ENCODE measurements around the gene KIAA0319L. TPM values are rescaled to one million over a fixed set of nuclear protein-coding genes. Genes with fewer than 3 reads are reported as not detected.

The KIAA0319L gene
- total RNA-seq, 1 experiment from 2014 or later, result 27.8 TPM

GRCh38 chr1:35571263-35571662, 14.1 kb upstream of the KIAA0319L start:
- H3K4me3 ChIP-seq, result no peak overlapping the region
- no peaks in the 10 kb centered on the region for H3K27me3 ChIP-seq
- peaks cover 3% of the 10 kb centered on the region; the same call in 1 of the 2 replicates for H3K36me3 ChIP-seq
- no peak for DNase-seq
- no peaks in the 10 kb centered on the region for H3K9me3 ChIP-seq

GRCh38 chr1:35570589-35571137, 13.5 kb upstream of the KIAA0319L start:
- H3K36me3 ChIP-seq, result peaks cover 3% of the 10 kb centered on the region; the same call in 1 of the 2 replicates
- H3K27me3 ChIP-seq, result no peaks in the 10 kb centered on the region
- H3K4me3 ChIP-seq, result no peak overlapping the region
- no peak for DNase-seq
- H3K9me3 ChIP-seq, result no peaks in the 10 kb centered on the region

- H3K27me3 ChIP-seq, result no peaks in the 10 kb centered on the region
- peak; percentile 26 for DNase-seq
Observed at GRCh38 chr1:35569936-35570335, 12.7 kb upstream of the KIAA0319L start.

GRCh38 chr1:35568975-35569395, 11.8 kb upstream of the KIAA0319L start:
- DNase-seq, result peak; percentile 45
- Histone ChIP-seq H3K9me3 (no peaks in the 10 kb centered on the region), H3K4me3 (no peak overlapping the region), H3K27me3 (no peaks in the 10 kb centered on the region), H3K36me3 (peaks cover 12% of the 10 kb centered on the region)

More at GRCh38 chr1:35569936-35570335, 12.7 kb upstream of the KIAA0319L start:
- Histone ChIP-seq H3K4me3 (no peak overlapping the region), H3K36me3 (peaks cover 5% of the 10 kb centered on the region), H3K9me3 (no peaks in the 10 kb centered on the region)

- H3K27me3 ChIP-seq, result no peaks in the 10 kb centered on the region
- no peak for DNase-seq
- H3K36me3 ChIP-seq, result peaks cover 20% of the 10 kb centered on the region
- no peaks in the 10 kb centered on the region for H3K9me3 ChIP-seq
- H3K4me3 ChIP-seq, result no peak overlapping the region
Observed at GRCh38 chr1:35567947-35568558, 10.8 kb upstream of the KIAA0319L start.

GRCh38 chr1:35565742-35566133, 8.5 kb upstream of the KIAA0319L start:
- no peaks in the 10 kb centered on the region for H3K27me3 ChIP-seq
- no peak for DNase-seq
- H3K4me3 ChIP-seq, result no peak overlapping the region
- peaks cover 44% of the 10 kb centered on the region for H3K36me3 ChIP-seq
- H3K9me3 ChIP-seq, result no peaks in the 10 kb centered on the region

GRCh38 chr1:35564884-35565741, 7.9 kb upstream of the KIAA0319L start:
- DNase-seq, result no peak
- Histone ChIP-seq H3K36me3 (peaks cover 50% of the 10 kb centered on the region), H3K27me3 (no peaks in the 10 kb centered on the region), H3K9me3 (no peaks in the 10 kb centered on the region), H3K4me3 (no peak overlapping the region)

GRCh38 chr1:35564037-35564883, 7.1 kb upstream of the KIAA0319L start:
- Histone ChIP-seq H3K36me3 (peaks cover 50% of the 10 kb centered on the region), H3K4me3 (no peak overlapping the region), H3K9me3 (no peaks in the 10 kb centered on the region), H3K27me3 (no peaks in the 10 kb centered on the region)
- DNase-seq, result peak; percentile 68

GRCh38 chr1:35563166-35563565, 6.0 kb upstream of the KIAA0319L start:
- DNase-seq, result no peak
- H3K4me3 ChIP-seq, result no peak overlapping the region
- H3K36me3 ChIP-seq, result peaks cover 50% of the 10 kb centered on the region
- H3K27me3 ChIP-seq, result no peaks in the 10 kb centered on the region
- H3K9me3 ChIP-seq, result no peaks in the 10 kb centered on the region

- Histone ChIP-seq H3K4me3 (no peak overlapping the region), H3K36me3 (peaks cover 50% of the 10 kb centered on the region), H3K9me3 (no peaks in the 10 kb centered on the region), H3K27me3 (no peaks in the 10 kb centered on the region)
- no peak for DNase-seq
Observed at GRCh38 chr1:35561972-35562680, 4.9 kb upstream of the KIAA0319L start.

GRCh38 chr1:35561297-35561971, 4.2 kb upstream of the KIAA0319L start:
- Histone ChIP-seq H3K36me3 (peaks cover 48% of the 10 kb centered on the region), H3K4me3 (peak overlapping the region; percentile 26; the same call in 1 of the 2 replicates), H3K27me3 (no peaks in the 10 kb centered on the region), H3K9me3 (no peaks in the 10 kb centered on the region)
- no peak for DNase-seq

- Histone ChIP-seq H3K27me3 (no peaks in the 10 kb centered on the region), H3K4me3 (peak overlapping the region; percentile 26; the same call in 1 of the 2 replicates), H3K9me3 (no peaks in the 10 kb centered on the region), H3K36me3 (peaks cover 48% of the 10 kb centered on the region)
- peak; percentile 87 for DNase-seq
Observed at GRCh38 chr1:35560256-35561225, 3.3 kb upstream of the KIAA0319L start.

GRCh38 chr1:35559317-35559944, 2.2 kb upstream of the KIAA0319L start:
- Histone ChIP-seq H3K27me3 (no peaks in the 10 kb centered on the region), H3K9me3 (no peaks in the 10 kb centered on the region), H3K4me3 (no peak overlapping the region), H3K36me3 (peaks cover 42% of the 10 kb centered on the region)
- no peak for DNase-seq

All from MG63 (cell line).